Measurements from ENCODE around the gene BMP4.

BMP4 gene

DNA sequence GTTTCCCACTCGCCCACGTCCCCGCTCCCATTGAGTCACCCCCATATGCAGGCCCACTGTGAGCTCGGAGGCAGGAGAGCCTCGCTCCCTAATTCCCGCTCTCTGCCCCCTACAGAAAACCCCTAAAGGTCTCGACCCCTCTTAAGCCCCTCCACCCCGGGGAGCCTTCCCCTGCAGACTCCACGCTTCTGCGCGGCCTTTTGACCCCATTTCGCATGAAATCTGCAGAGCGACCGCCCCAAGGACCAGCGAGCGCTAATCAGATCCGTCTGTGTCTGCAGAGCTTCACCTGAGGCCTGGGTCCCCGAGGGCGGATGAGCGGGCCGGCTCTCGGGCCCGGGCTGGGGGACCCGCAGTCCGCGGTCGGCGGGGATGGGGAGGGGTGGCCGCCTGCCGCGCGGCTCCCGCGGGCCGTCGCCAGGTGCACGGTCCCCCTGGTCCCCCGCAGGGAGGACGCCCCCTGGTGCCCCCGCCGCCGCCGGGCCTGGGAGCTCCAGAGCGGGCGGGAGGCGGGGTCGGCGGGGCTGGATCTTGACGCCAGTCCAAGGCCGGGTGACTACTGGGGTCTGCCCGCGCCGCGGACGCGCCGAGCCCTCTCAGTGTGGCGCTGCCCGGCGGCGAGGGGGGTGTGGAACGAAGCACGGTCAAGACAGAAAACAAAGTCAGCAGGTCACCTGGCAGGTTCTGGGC lies 10.1 kb downstream of the BMP4 start:
- in situ Hi-C loops (cut with MboI; ENCODE audit: low sequenced_read_pairs): no loop called here

DNA sequence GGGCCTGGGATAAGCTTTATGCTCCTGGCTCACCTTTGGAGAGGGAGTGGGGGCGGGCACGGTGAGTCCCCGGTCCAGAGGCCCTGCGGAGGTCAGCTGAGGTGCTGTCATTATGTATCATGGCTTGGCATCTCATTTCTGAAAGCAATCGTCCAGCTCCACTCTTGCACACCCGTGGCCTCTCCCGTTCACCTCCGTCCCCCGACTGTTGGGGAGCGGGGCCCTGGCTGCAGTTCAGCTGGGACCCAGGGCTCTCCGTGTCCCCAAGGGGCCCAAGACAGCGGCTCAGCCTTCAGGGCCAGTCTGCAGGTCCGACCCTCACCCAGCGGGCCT lies 10.6 kb downstream of the BMP4 start:
- in situ Hi-C loops (cut with MboI; ENCODE audit: low sequenced_read_pairs): no loop called here

DNA sequence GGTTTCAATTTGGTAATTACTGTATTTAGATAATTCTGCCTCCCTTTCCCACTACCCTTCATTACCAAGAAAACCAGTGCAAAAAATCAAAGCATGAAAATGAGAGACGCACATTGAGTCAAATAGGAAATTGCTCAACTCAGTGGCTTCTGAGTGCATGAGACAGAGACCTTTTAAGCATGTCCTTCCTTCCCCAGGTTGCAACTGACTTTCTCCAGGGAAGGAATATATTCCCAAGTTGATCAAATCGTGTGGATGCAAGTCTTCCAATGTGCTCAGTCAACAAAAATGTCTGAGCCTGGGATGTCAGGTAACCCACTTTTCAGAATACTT lies 12.9 kb downstream of the BMP4 start:
- in situ Hi-C loops (cut with MboI; ENCODE audit: low sequenced_read_pairs): no loop called here

DNA sequence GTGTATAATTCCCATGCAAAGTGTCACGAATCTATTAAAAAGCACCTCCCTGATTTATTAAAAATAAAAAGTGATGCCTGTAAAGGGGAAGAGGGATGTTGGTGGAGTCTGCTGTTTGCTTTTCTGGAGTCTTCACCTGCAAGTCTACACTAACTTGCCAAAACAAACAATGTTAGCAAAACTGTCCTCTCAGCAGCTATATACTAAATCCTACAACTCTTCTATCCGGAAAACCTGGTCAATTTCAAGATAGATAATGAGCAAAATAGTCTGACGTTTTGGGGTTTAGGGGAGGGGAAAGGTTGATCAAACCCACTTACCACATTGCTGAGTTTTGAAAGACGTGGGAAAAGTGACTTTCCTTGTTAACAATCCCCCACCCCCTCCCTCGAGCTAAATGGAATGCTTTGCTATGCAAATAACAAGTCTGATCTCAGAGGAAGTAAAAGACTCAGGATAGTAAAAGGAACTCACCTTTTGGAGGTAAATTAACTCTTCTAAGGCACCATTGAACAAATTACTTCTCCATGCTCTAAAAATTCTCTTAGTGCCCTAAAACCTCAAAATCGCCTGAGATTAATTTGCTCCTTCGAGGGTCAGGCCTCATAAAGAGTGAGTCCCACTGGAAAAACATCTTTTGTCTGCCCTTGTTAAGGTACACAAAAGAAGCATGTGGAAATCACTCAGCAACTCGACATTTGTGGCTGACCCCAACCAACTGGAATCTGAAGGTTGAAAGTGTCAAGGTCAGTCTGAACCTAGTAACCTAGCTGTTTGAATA lies 13.5 kb downstream of the BMP4 start:
- in situ Hi-C loops (cut with MboI; ENCODE audit: low sequenced_read_pairs): no loop called here

DNA sequence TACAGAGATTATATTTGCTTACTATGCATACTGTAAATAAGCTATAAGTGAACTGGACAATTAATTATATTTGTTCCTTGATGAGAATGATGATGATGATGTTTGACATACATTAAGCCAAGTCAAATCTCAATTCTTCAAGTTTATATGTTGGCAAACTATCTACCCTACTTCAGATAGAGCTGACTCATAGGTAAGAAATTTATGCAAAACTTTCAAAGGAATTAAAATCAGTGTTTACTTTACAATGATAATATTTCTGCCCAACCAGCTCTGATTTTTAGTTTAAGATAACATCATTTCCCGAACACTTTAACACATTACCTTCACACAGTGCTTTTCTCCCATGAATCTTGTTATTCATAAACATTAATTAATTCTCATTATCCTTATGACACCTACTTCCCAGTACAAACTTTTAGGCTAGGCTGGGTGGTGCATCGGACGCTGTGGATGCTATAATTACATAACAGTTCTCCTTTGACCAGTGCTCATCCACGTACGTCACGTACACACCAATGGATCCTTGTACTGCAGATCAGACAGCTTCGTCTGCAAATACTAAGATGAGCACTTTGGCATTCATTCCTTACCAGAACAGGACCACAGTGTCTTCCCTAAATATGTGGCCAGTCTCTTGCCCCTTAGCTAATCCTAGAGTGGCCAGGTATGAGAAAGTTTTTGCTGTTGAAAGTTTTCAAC lies 18.3 kb downstream of the BMP4 start:
- in situ Hi-C loops (cut with MboI; ENCODE audit: low sequenced_read_pairs): no loop called here

DNA sequence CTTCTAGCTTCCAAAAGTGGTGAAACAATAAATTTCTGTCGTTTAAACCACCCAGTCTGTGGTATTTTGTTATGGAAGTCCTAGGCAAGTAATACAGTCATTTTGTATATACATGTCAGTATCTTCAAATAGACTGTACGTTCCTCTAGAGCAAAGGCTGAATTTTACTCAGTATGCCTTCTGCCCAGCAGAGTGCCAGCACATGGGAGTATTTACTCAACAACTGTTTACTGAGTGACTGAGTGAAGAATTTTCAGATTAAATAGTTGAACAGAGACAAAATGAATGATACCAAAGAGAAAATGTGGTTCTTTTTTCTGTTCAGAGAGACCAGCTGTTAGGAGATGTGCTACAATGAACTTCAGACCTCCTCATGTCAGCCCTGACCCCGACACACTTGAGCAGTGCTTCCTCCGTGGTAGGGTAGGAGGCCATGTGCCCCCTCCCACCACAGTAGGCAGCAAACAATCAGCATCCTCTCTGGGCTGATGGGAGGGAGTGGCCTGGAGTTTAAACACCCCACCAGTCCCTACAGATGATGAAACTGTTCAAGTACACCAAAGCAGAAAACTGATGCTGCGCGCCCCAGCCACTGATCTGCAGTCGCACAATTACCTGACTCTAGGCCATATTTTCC lies 21.7 kb downstream of the BMP4 start:
- in situ Hi-C loops (cut with MboI; ENCODE audit: low sequenced_read_pairs): no loop called here

DNA sequence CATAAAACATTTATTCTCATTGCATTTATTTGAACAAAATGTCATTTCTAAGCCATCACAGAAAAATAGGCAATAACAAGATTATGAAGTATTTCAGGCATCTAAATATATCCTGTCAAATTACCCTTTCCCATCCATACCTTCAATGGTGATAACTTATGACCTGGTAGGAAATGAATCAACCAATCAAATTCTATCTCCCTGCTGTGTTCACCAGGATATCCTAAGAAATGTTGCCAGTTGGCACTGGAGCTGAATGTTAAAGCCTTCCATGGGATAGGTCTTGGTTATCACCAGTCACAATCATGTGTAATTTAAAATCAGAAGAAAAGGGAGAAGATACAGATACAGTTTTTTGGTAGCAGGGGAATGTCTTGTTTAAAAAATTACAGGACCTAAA lies 23.7 kb downstream of the BMP4 start:
- in situ Hi-C loops (cut with MboI; ENCODE audit: low sequenced_read_pairs): no loop called here

DNA sequence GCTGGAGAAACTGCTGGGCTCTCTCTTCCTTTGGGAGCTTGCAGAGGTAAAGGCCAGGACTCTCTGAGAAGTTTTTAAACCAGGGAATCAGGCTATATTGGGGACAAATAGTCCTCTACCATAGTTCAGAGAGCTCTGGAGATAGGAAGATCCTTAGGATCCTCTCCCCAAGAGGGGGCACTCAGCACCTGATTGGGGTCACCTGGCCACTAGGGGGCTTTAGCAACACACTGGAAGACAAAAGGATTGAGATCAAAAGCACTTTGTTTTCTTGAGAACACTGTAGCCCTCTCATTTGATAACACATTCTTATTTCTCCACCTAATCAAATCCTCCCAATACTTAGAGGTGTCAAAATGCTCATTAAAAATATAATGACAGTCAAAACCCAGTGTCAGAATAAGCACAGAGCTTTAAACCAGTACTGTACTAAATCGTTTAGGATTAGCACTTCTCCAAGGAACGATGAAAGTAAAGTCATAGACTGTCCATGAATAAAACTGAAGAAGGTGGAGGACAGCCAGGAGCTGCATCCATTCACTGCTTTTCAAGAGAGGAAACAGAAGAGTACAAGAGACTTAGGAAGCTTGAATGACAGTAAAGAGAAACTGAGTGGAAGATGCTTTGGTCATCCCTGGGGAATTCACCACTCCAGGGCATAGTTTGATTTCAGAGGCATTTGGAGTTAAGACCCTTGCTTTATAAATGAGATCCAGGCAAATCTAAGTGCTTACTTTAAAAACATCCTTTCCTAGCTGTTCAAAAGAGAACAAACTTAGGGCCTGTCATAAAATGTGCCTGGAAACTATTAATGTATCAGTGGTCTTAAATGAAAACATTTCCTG lies 26.5 kb downstream of the BMP4 start:
- in situ Hi-C loops (cut with MboI; ENCODE audit: low sequenced_read_pairs): no loop called here

DNA sequence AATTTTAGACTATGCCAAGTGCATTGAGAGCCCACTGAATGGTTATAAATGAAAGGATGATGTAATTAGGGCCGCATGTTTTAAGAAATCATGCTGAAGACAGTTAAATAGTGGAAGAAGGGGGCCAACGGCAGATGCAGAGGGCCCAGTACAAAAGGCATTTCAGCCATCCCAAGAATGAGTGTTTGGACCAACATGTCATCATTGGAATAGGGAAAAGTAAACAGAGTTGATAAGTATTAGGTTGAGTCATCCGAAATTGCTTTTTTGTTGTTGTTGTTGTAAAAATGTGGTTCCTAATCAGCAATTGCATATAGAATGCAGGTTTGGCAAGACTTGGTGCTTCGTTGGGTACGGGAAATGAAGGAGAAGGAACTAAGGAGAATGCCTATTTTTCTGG lies 29.5 kb downstream of the BMP4 start:
- in situ Hi-C loops (cut with MboI; ENCODE audit: low sequenced_read_pairs): no loop called here

DNA sequence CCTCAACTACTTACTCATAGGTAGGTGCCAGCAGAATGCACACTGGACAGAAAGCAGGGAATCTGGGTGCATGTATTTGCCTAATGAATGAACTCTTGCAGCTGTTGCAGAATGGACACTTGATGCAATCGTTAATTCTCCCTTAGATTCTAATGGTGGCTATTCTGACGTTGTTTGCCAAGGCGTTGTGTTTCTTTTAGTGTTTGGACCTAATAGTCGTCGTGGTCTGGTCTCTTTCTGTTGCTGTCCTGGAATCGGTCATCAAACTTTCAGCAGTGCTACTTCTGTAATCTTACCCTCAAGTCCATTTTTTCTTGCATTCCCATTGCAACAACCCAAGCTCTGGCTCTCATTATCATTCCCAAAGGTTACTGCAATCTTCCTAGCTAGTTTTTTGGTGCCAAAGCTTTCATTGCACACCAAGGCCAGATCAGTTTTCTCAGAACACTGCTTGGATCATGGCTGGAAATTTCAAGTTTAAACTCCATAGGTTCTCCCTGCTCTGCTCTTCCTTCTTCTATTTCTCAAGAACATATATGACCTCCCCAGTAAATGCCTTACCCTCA lies 31.3 kb downstream of the BMP4 start:
- in situ Hi-C loops (cut with MboI; ENCODE audit: low sequenced_read_pairs): no loop called here

DNA sequence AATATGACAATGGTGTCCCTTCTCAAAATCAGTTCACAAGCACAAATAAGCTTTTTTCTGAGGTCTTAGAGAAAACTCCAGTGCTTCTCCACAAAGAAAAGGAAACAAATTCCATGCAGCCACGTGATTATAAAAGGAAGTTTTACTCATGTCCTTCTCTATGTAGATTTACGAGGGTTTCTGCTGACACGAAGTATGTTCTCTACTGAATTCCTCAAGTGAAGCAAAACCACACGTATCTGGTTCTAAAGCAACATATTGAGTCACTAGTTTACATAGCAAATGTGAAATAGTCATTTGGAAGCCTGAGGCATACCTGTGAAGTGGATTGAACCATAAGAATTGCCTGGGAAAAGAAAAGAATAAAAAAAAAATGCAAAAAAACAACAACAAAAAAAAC lies 31.9 kb downstream of the BMP4 start:
- in situ Hi-C loops (cut with MboI; ENCODE audit: low sequenced_read_pairs): no loop called here

DNA sequence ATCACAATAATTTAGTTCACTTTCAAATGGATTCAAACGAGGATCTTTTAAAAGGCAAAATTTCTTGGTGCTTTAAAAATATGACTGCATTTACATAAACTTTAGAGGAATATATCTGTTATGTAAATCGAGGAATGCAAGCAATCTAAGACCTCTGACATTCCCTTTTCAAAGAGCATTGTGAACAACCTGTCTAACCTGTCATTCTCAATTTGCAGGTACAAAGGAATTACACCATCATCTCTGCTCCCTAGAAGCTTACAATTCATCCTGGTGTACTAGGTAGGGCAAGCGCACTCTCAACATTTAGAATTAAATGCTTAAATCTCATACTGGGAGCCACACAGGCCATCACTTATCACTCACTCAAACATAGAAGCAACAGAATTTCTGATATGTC lies 35.6 kb downstream of the BMP4 start:
- in situ Hi-C loops (cut with MboI; ENCODE audit: low sequenced_read_pairs): no loop called here

DNA sequence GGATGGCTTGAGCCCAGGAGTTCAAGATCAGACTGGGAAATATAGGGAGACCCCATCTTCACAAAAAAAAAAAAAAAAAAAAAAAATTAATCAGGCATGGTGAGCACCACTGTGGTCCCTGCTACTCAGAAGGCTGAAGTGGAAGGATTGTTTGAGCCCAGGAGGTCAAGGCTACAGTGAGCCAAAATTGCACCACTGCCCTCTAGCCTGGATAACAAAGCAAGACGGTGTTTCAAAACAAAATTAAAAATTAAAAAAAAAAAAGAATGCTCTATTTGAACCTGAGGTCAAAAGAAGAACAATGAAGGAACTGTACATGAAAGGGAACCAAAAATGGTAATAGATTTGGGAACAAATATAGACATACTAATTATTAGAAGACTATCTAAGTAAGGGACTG lies 40.4 kb downstream of the BMP4 start:
- in situ Hi-C loops (cut with MboI; ENCODE audit: low sequenced_read_pairs): no loop called here

DNA sequence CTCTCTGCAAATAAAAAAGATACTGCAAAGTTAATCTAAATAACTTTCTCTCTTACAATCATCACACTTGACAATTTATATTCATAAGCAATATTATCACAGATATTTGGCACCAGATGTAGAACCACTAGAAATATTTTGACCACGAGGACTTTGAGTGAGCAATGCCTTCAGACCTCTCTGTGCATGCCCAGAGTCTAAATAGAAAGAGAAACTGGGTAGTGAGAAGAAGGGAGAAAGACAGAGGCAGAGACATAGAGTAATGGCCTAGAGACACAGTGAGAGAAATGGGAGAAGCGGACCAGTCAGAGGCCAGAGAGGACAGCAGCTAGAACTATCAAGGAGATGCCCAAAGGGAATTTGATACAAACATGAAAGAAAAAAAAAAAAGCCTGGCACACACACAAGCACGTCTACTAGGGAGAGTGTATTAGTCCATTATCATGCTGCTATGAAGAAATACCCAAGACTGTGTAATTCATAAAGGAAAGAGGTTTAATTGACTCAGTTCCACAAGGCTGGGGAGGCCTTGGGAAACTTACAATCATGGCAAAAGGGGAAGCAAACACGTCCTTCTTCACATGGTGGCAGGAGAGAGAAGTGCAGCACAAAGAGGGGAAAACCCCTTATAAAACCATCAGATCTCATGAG lies 41.1 kb downstream of the BMP4 start:
- in situ Hi-C loops (cut with MboI; ENCODE audit: low sequenced_read_pairs): no loop called here

DNA sequence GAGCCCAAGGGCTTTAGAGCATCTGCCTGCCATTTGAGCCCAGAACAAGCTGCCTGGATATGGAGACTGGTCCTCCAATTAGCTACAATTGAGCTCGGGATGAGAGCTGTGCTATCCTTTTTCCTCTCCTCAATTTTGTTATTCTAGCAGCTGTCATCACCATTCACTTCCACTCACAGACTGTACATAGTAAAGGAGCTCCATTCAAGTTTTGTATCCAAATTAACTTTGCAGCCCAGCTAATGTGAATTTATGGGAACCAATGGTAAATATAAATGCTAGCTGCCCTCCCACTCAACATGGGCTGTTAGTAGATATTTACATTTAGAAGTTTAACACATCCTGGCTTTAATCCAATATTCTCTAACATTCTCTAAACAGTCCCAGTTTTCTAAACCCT lies 44.6 kb downstream of the BMP4 start:
- in situ Hi-C loops (cut with MboI; ENCODE audit: low sequenced_read_pairs): no loop called here

DNA sequence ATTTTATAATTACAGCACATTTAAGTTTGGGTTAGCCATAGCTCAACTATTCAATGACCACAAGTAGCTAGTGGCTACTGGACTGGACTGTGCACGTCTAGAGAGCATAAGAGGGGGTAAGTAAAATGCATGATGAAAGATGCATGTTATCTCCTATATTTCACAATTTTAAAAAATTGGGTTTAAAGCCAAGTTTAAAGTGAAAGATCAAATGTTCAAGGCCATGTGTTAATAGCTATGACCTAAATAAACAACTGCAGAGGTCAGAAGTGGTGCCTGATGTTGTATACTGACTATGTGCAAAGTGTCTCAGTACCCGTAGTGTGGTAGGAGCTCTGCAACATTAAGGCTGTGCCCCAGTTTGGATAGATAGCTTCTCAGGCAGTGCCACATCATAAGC lies 48.2 kb downstream of the BMP4 start:
- in situ Hi-C loops (cut with MboI; ENCODE audit: low sequenced_read_pairs): no loop called here

DNA sequence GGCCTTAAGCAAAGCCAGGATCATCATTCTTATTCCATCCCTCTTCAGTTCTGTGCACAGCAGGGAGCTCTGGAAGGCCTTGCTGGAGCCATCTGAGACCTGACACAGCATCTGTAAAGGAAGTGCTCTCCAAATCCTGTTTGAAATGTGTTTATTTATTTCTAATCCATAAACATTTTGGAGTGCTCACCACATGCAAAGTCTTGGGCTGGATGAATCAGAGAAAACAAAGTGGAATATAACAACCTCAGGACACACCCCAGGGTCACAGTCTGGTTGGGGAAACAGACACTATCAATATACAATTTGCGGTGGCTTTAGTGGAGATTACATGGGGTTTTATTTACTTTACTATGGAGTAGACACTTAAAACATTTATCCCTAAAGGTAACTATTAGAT lies 54.3 kb downstream of the BMP4 start:
- in situ Hi-C loops (cut with MboI; ENCODE audit: low sequenced_read_pairs): no loop called here

DNA sequence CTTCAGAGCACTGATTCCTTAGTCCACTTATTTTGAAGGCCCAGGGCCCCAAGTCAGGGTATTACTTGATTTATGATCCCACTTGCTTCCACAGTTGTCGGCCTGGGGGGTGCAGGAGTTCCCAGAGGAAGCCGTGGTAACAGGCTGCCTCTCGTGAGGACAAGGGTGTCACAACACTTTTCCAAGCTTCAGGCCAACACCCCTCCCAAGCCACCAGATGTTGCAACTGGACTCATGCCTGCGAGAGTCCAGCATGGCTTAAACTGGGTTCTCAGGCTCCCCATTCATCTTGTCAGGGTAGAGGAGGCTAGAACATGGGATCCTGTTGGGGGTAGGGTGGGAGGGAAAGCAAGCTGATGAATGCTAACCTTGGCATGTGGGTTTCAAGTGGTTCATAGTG lies 56.1 kb downstream of the BMP4 start:
- in situ Hi-C loops (cut with MboI; ENCODE audit: low sequenced_read_pairs): no loop called here
